Activated CD4-positive, alpha-beta memory T cell treated with anti-CD3 and anti-CD28 coated beads for 36 hours (primary cell): ENCODE data around the gene TTYH2. TPM values are rescaled to one million over a fixed set of nuclear protein-coding genes. Genes with fewer than 3 reads are reported as not detected.

Experiments
- CTCF ChIA-PET: fragments of 350-600 bp; sonication (Branson Sonifier 250); formaldehyde crosslinking; loops from one replicate; lab custom pipeline; 2021; ENCODE audit warnings: antibody characterized with exemption, inconsistent platforms; lab: Charles Lee
- POLR2A ChIA-PET: fragments of 350-600 bp; sonication (Branson Sonifier 250); formaldehyde crosslinking; loops from one replicate; lab custom pipeline; 2021; ENCODE audit warnings: antibody characterized with exemption; lab: Charles Lee
- DNase-seq: peaks from one replicate; pipeline ENCODE4 v3.0.0-alpha.2; 2020
- H3K27ac Mint-ChIP-seq: one replicate; pipeline ENCODE4 v1.8.0; 2021; ENCODE audit warnings: mixed read lengths
- H3K27me3 Mint-ChIP-seq: one replicate; pipeline ENCODE4 v1.8.0; 2021; ENCODE audit warnings: mixed read lengths
- H3K36me3 Mint-ChIP-seq: one replicate; pipeline ENCODE4 v1.8.0; 2021; ENCODE audit warnings: mixed read lengths
- H3K4me1 Mint-ChIP-seq: one replicate; pipeline ENCODE4 v1.8.0; 2021; ENCODE audit warnings: low read depth, mixed read lengths
- H3K4me3 Mint-ChIP-seq: one replicate; pipeline ENCODE4 v1.8.0; 2021; ENCODE audit warnings: mild to moderate bottlenecking, mixed read lengths
- H3K9me3 Mint-ChIP-seq: one replicate; pipeline ENCODE4 v1.8.0; 2021; ENCODE audit warnings: mixed read lengths
- intact Hi-C: fragments of 100-400 bp; cut with micrococcal nuclease; formaldehyde crosslinking; loops from one replicate; pipeline ENCODE4 v1.15.1; 2023
- total RNA-seq, 2 experiments: library from RNA; stranded (reverse); gene quantifications; one replicate each; pipeline ENCODE4 v1.2.3, GENCODE V29; 2021

TTYH2 gene
- total RNA-seq, 2 experiments from 2014 or later = 7.6 to 7.9 TPM

- H3K27me3 Mint-ChIP-seq = no peaks in the 10 kb centered on the region
These were observed 3.8 kb downstream of the TTYH2 start for GRCh38 chr17:74217037-74217730.

GRCh38 chr17:74217888-74218287 is 4.5 kb downstream of the TTYH2 start:
- POLR2A ChIA-PET = no interaction called here

More at GRCh38 chr17:74217037-74217730, 3.8 kb downstream of the TTYH2 start:
- POLR2A ChIA-PET = interaction anchor here (0.9 kb wide), 1 partner anchor 14 kb away, joined by 3 read pairs; the partner anchor contains the start of gene RPL38
- Mint-ChIP-seq H3K27ac (no peak overlapping the region), H3K4me1 (peaks cover 33% of the 10 kb centered on the region), H3K4me3 (no peak overlapping the region), H3K36me3 (peaks cover 9% of the 10 kb centered on the region), H3K9me3 (no peaks in the 10 kb centered on the region)
- CTCF ChIA-PET = no interaction called here
- no peak for DNase-seq
- intact Hi-C loops = loop anchor here (10.0 kb wide), 1 partner anchor 528 kb away; the partner anchor contains the start of gene NHERF1

GRCh38 chr17:74218436-74218835 is 5.1 kb downstream of the TTYH2 start:
- H3K36me3 Mint-ChIP-seq = peaks cover 12% of the 10 kb centered on the region
- H3K27ac Mint-ChIP-seq = no peak overlapping the region
- peaks cover 23% of the 10 kb centered on the region for H3K4me1 Mint-ChIP-seq
- no peak overlapping the region for H3K4me3 Mint-ChIP-seq
- POLR2A ChIA-PET = no interaction called here
- intact Hi-C loops = loop anchor here (10.0 kb wide), 1 partner anchor 526 kb away; the partner anchor contains the start of gene NHERF1
- no peak for DNase-seq
- no peaks in the 10 kb centered on the region for H3K9me3 Mint-ChIP-seq
- no peaks in the 10 kb centered on the region for H3K27me3 Mint-ChIP-seq
- CTCF ChIA-PET = no interaction called here

More at GRCh38 chr17:74217888-74218287, 4.5 kb downstream of the TTYH2 start:
- H3K27me3 Mint-ChIP-seq = no peaks in the 10 kb centered on the region
- H3K9me3 Mint-ChIP-seq = no peaks in the 10 kb centered on the region
- no peak overlapping the region for H3K27ac Mint-ChIP-seq
- DNase-seq = no peak
- H3K4me3 Mint-ChIP-seq = no peak overlapping the region
- intact Hi-C loops = loop anchor here (10.0 kb wide), 1 partner anchor 527 kb away; the partner anchor contains the start of gene NHERF1
- H3K36me3 Mint-ChIP-seq = peaks cover 12% of the 10 kb centered on the region
- H3K4me1 Mint-ChIP-seq = peaks cover 26% of the 10 kb centered on the region
- CTCF ChIA-PET = no interaction called here

- no peak overlapping the region for H3K4me3 Mint-ChIP-seq
These were observed 6.3 kb downstream of the TTYH2 start for GRCh38 chr17:74219576-74220133.

GRCh38 chr17:74220219-74220618 is 6.8 kb downstream of the TTYH2 start:
- Mint-ChIP-seq H3K36me3 (peaks cover 21% of the 10 kb centered on the region), H3K9me3 (no peaks in the 10 kb centered on the region), H3K27ac (no peak overlapping the region), H3K4me3 (no peak overlapping the region), H3K27me3 (no peaks in the 10 kb centered on the region), H3K4me1 (peaks cover 10% of the 10 kb centered on the region)
- CTCF ChIA-PET = interaction anchor here (0.6 kb wide), 1 partner anchor 148 kb away, joined by 3 read pairs; no protein-coding TSS in a partner anchor
- POLR2A ChIA-PET = no interaction called here
- intact Hi-C loops = no loop called here
- DNase-seq = no peak

More at GRCh38 chr17:74219576-74220133, 6.3 kb downstream of the TTYH2 start:
- intact Hi-C loops = loop anchor here (10.0 kb wide), 1 partner anchor 525 kb away; the partner anchor contains the start of gene NHERF1
- Mint-ChIP-seq H3K27ac (no peak overlapping the region), H3K9me3 (no peaks in the 10 kb centered on the region), H3K27me3 (no peaks in the 10 kb centered on the region), H3K4me1 (peaks cover 14% of the 10 kb centered on the region), H3K36me3 (peaks cover 21% of the 10 kb centered on the region)
- ChIA-PET CTCF (interaction anchor here (0.6 kb wide), 1 partner anchor 149 kb away, joined by 3 read pairs; no protein-coding TSS in a partner anchor), POLR2A (no interaction called here)
- DNase-seq = no peak

GRCh38 chr17:74220946-74221818 is 7.8 kb downstream of the TTYH2 start:
- peaks cover 19% of the 10 kb centered on the region for H3K36me3 Mint-ChIP-seq
- no peak overlapping the region for H3K27ac Mint-ChIP-seq
- no peaks in the 10 kb centered on the region for H3K27me3 Mint-ChIP-seq
- H3K9me3 Mint-ChIP-seq = no peaks in the 10 kb centered on the region
- intact Hi-C loops = no loop called here
- H3K4me3 Mint-ChIP-seq = no peak overlapping the region
- no peak for DNase-seq
- CTCF ChIA-PET = no interaction called here
- POLR2A ChIA-PET = no interaction called here
- peaks cover 2% of the 10 kb centered on the region for H3K4me1 Mint-ChIP-seq

- Mint-ChIP-seq H3K27ac (no peak overlapping the region), H3K36me3 (peaks cover 17% of the 10 kb centered on the region), H3K4me3 (no peak overlapping the region), H3K27me3 (no peaks in the 10 kb centered on the region), H3K4me1 (no peaks in the 10 kb centered on the region), H3K9me3 (no peaks in the 10 kb centered on the region)
- CTCF ChIA-PET = no interaction called here
- no peak for DNase-seq
- POLR2A ChIA-PET = no interaction called here
- intact Hi-C loops = no loop called here
These were observed 9.0 kb downstream of the TTYH2 start for GRCh38 chr17:74222399-74222798.

- H3K9me3 Mint-ChIP-seq = no peaks in the 10 kb centered on the region
- H3K27ac Mint-ChIP-seq = no peak overlapping the region
- intact Hi-C loops = no loop called here
- H3K4me1 Mint-ChIP-seq = no peaks in the 10 kb centered on the region
- ChIA-PET POLR2A (no interaction called here), CTCF (interaction anchor here (0.6 kb wide), 1 partner anchor 213 kb away, joined by 3 read pairs; no protein-coding TSS in a partner anchor)
- H3K4me3 Mint-ChIP-seq = no peak overlapping the region
- H3K36me3 Mint-ChIP-seq = peaks cover 19% of the 10 kb centered on the region
- no peaks in the 10 kb centered on the region for H3K27me3 Mint-ChIP-seq
- no peak for DNase-seq
These were observed 10.5 kb downstream of the TTYH2 start for GRCh38 chr17:74223901-74224300.

- ChIA-PET POLR2A (no interaction called here), CTCF (interaction anchor here (0.7 kb wide), 1 partner anchor 228 kb away, joined by 3 read pairs; no protein-coding TSS in a partner anchor)
- Mint-ChIP-seq H3K4me3 (no peak overlapping the region), H3K36me3 (peaks cover 15% of the 10 kb centered on the region), H3K27me3 (no peaks in the 10 kb centered on the region), H3K4me1 (no peaks in the 10 kb centered on the region), H3K27ac (no peak overlapping the region), H3K9me3 (no peaks in the 10 kb centered on the region)
- intact Hi-C loops = no loop called here
- DNase-seq = no peak
These were observed 11.8 kb downstream of the TTYH2 start for GRCh38 chr17:74224959-74225725.

- Mint-ChIP-seq H3K4me1 (no peaks in the 10 kb centered on the region), H3K27me3 (no peaks in the 10 kb centered on the region), H3K36me3 (peaks cover 15% of the 10 kb centered on the region), H3K27ac (no peak overlapping the region), H3K9me3 (no peaks in the 10 kb centered on the region), H3K4me3 (no peak overlapping the region)
- intact Hi-C loops = no loop called here
- ChIA-PET POLR2A (no interaction called here), CTCF (interaction anchor here (0.7 kb wide), 1 partner anchor 26 kb away, joined by 3 read pairs; no protein-coding TSS in a partner anchor)
- DNase-seq = no peak
These were observed 12.9 kb downstream of the TTYH2 start for GRCh38 chr17:74226252-74226651.
